ENCODE results near the gene ELOVL5.

Gene ELOVL5

GRCh38 chr6:53378208-53378607 lies 29.5 kb upstream of the ELOVL5 start:
- Histone ChIP-seq H3K9ac (ENCODE audit: insufficient read length) (no peak overlapping the region), H3K9me3 (ENCODE audit: low read depth, low read length) (no peaks in the 10 kb centered on the region), H3K4me3 (no peak overlapping the region), H3K36me3 (ENCODE audit: insufficient read depth, low read length) (no peaks in the 10 kb centered on the region), H3K27ac (no peak overlapping the region)
- TF ChIP-seq FOXP2 (optimal IDR thresholded peaks at IDR 0.05; ENCODE audit: control extremely low read depth, extremely low read length, insufficient read depth) = no peak
- TF ChIP-seq EZH2 (IDR thresholded peaks at IDR 0.05) = no peak
- TF ChIP-seq POLR2AphosphoS5 (IDR thresholded peaks at IDR 0.05; ENCODE audit: borderline replicate concordance, low read depth, low read length) = no peak
- no peak for DNase-seq (ENCODE audit: low read depth, low spot score)

- no peaks in the 10 kb centered on the region for H3K36me3 ChIP-seq (ENCODE audit: insufficient read depth, low read length)
- no peak overlapping the region for H3K9ac ChIP-seq (ENCODE audit: insufficient read length)
- no peak for TF ChIP-seq EZH2 (IDR thresholded peaks at IDR 0.05)
- no peak for TF ChIP-seq POLR2AphosphoS5 (IDR thresholded peaks at IDR 0.05; ENCODE audit: borderline replicate concordance, low read depth, low read length)
- TF ChIP-seq FOXP2 (optimal IDR thresholded peaks at IDR 0.05; ENCODE audit: control extremely low read depth, extremely low read length, insufficient read depth) = no peak
Observed at GRCh38 chr6:53377793-53378192, 29.0 kb upstream of the ELOVL5 start.

GRCh38 chr6:53377289-53377688 lies 28.5 kb upstream of the ELOVL5 start:
- no peaks in the 10 kb centered on the region for H3K9me3 ChIP-seq (ENCODE audit: low read depth, low read length)
- no peak overlapping the region for H3K4me3 ChIP-seq
- H3K27ac ChIP-seq = no peak overlapping the region
- H3K36me3 ChIP-seq (ENCODE audit: insufficient read depth, low read length) = no peaks in the 10 kb centered on the region
- H3K9ac ChIP-seq (ENCODE audit: insufficient read length) = no peak overlapping the region
- DNase-seq (ENCODE audit: low read depth, low spot score) = no peak
- no peak for TF ChIP-seq FOXP2 (optimal IDR thresholded peaks at IDR 0.05; ENCODE audit: control extremely low read depth, extremely low read length, insufficient read depth)
- TF ChIP-seq EZH2 (IDR thresholded peaks at IDR 0.05) = no peak
- no peak for TF ChIP-seq POLR2AphosphoS5 (IDR thresholded peaks at IDR 0.05; ENCODE audit: borderline replicate concordance, low read depth, low read length)

More at GRCh38 chr6:53377793-53378192, 29.0 kb upstream of the ELOVL5 start:
- H3K4me3 ChIP-seq = no peak overlapping the region
- no peak for DNase-seq (ENCODE audit: low read depth, low spot score)
- H3K9me3 ChIP-seq (ENCODE audit: low read depth, low read length) = no peaks in the 10 kb centered on the region
- no peak overlapping the region for H3K27ac ChIP-seq

GRCh38 chr6:53376661-53377226 lies 28.0 kb upstream of the ELOVL5 start:
- no peak overlapping the region for H3K4me3 ChIP-seq
- TF ChIP-seq EZH2 (IDR thresholded peaks at IDR 0.05) (no peak), POLR2AphosphoS5 (IDR thresholded peaks at IDR 0.05; ENCODE audit: borderline replicate concordance, low read depth, low read length) (no peak), FOXP2 (optimal IDR thresholded peaks at IDR 0.05; ENCODE audit: control extremely low read depth, extremely low read length, insufficient read depth) (no peak)

GRCh38 chr6:53375847-53376246 lies 27.1 kb upstream of the ELOVL5 start:
- Histone ChIP-seq H3K9me3 (ENCODE audit: low read depth, low read length) (no peaks in the 10 kb centered on the region), H3K9ac (ENCODE audit: insufficient read length) (no peak overlapping the region), H3K27ac (no peak overlapping the region), H3K36me3 (ENCODE audit: insufficient read depth, low read length) (no peaks in the 10 kb centered on the region), H3K4me3 (no peak overlapping the region)
- no peak for DNase-seq (ENCODE audit: low read depth, low spot score)
- TF ChIP-seq POLR2AphosphoS5 (IDR thresholded peaks at IDR 0.05; ENCODE audit: borderline replicate concordance, low read depth, low read length) = no peak

More at GRCh38 chr6:53376661-53377226, 28.0 kb upstream of the ELOVL5 start:
- H3K27ac ChIP-seq = no peak overlapping the region
- H3K9ac ChIP-seq (ENCODE audit: insufficient read length) = no peak overlapping the region
- H3K9me3 ChIP-seq (ENCODE audit: low read depth, low read length) = no peaks in the 10 kb centered on the region
- H3K36me3 ChIP-seq (ENCODE audit: insufficient read depth, low read length) = no peaks in the 10 kb centered on the region
- DNase-seq (ENCODE audit: low read depth, low spot score) = no peak

- DNase-seq (ENCODE audit: low read depth, low spot score) = no peak
- no peak overlapping the region for H3K4me3 ChIP-seq
- H3K27ac ChIP-seq = no peak overlapping the region
- H3K9ac ChIP-seq (ENCODE audit: insufficient read length) = no peak overlapping the region
- H3K9me3 ChIP-seq (ENCODE audit: low read depth, low read length) = no peaks in the 10 kb centered on the region
- TF ChIP-seq FOXP2 (optimal IDR thresholded peaks at IDR 0.05; ENCODE audit: control extremely low read depth, extremely low read length, insufficient read depth) (no peak), POLR2AphosphoS5 (IDR thresholded peaks at IDR 0.05; ENCODE audit: borderline replicate concordance, low read depth, low read length) (no peak)
- no peaks in the 10 kb centered on the region for H3K36me3 ChIP-seq (ENCODE audit: insufficient read depth, low read length)
Observed at GRCh38 chr6:53373638-53374037, 24.9 kb upstream of the ELOVL5 start.

- H3K36me3 ChIP-seq (ENCODE audit: insufficient read depth, low read length) = no peaks in the 10 kb centered on the region
- no peak overlapping the region for H3K4me3 ChIP-seq
- TF ChIP-seq FOXP2 (optimal IDR thresholded peaks at IDR 0.05; ENCODE audit: control extremely low read depth, extremely low read length, insufficient read depth) = no peak
- no peak for TF ChIP-seq POLR2AphosphoS5 (IDR thresholded peaks at IDR 0.05; ENCODE audit: borderline replicate concordance, low read depth, low read length)
- TF ChIP-seq EZH2 (IDR thresholded peaks at IDR 0.05) = no peak
- no peaks in the 10 kb centered on the region for H3K9me3 ChIP-seq (ENCODE audit: low read depth, low read length)
- H3K27ac ChIP-seq = no peak overlapping the region
- DNase-seq (ENCODE audit: low read depth, low spot score) = no peak
- H3K9ac ChIP-seq (ENCODE audit: insufficient read length) = no peak overlapping the region
Observed at GRCh38 chr6:53369876-53370515, 21.2 kb upstream of the ELOVL5 start.

- TF ChIP-seq EZH2 (IDR thresholded peaks at IDR 0.05) (no peak), POLR2AphosphoS5 (IDR thresholded peaks at IDR 0.05; ENCODE audit: borderline replicate concordance, low read depth, low read length) (no peak), FOXP2 (optimal IDR thresholded peaks at IDR 0.05; ENCODE audit: control extremely low read depth, extremely low read length, insufficient read depth) (no peak)
- no peak overlapping the region for H3K9ac ChIP-seq (ENCODE audit: insufficient read length)
- no peak for DNase-seq (ENCODE audit: low read depth, low spot score)
Observed at GRCh38 chr6:53369051-53369450, 20.3 kb upstream of the ELOVL5 start.

More at GRCh38 chr6:53369051-53369450, 20.3 kb upstream of the ELOVL5 start:
- no peaks in the 10 kb centered on the region for H3K36me3 ChIP-seq (ENCODE audit: insufficient read depth, low read length)
- no peaks in the 10 kb centered on the region for H3K9me3 ChIP-seq (ENCODE audit: low read depth, low read length)
- H3K4me3 ChIP-seq = no peak overlapping the region
- H3K27ac ChIP-seq = no peak overlapping the region
